ENCODE data around the gene SVOPL. TPM values are rescaled to one million over a fixed set of nuclear protein-coding genes. Genes with fewer than 3 reads are reported as not detected.
"Not testable (repeated sequence)": the region's sequence is repeated elsewhere in the genome, so short reads cannot be mapped to it uniquely, and the experiment has no call there.

Gene SVOPL
- total RNA-seq, 1 experiment from 2014 or later = not detected

DNA sequence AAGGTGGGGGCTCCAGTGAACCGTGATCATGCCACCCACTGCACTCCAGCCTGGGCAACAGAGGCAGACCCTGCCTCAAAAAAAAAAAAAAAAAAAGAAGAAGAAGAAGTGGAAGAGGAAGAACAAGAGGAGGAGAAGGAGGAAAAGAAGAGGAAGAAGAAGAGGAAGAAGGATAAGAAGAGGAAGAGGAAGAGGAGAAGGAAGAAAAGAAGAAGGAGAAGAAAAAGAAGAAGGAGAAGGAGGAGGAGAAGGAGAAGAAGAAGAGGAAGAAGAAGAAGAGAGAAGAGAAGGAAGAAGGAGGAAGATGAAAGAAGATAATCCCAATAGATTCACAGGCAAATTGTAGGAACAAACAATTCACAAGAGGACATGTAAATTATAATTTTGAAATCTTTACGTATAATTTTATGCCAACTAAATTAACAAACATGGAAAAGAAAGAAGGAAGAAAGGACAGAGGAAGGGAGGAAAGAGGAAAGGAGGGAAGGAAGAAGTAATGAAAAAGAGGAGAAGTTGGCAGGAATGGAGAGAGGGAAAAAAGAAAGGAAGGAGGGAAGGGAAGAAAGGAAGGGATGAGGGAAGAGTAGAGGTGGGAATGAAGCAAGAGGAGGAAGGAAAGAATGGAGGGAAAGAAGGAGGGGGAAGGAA is 3.5 kb downstream of the SVOPL start:
- H3K4me1 ChIP-seq (ENCODE audit: control insufficient read depth in 1 of 2, insufficient read depth in 2 of 2, low read length in 2 of 2) = no peaks in the 10 kb centered on the region
- no peak overlapping the region for H3K4me2 ChIP-seq (ENCODE audit: low read length)
- no peaks in the 10 kb centered on the region for H3K9me3 ChIP-seq (ENCODE audit: control insufficient read depth in 1 of 2, insufficient read depth in 1 of 2, low read depth in 1 of 2, low read length in 2 of 2)
- no TSS peak for BruUV-seq (replicated peaks)
- ATAC-seq (no peak), DNase-seq (ENCODE audit: low read depth, low spot score) (no peak)
- H3K79me2 ChIP-seq (ENCODE audit: insufficient read depth, low read length) = no peaks in the 10 kb centered on the region
- H2AFZ ChIP-seq (ENCODE audit: low read depth, low read length, poor library complexity, severe bottlenecking) = no peak overlapping the region
- H4K20me1 ChIP-seq (ENCODE audit: insufficient read depth) = no peaks in the 10 kb centered on the region
- intact Hi-C loops (cut with micrococcal nuclease) = no loop called here
- H3K27me3 ChIP-seq (ENCODE audit: insufficient read depth, low read length) = 0 out of 2 replicates have a peak, but pooled peaks cover 6% of the 10 kb centered on the region
- RAD21 ChIA-PET (ENCODE audit: low non-redundant PET in 1 of 2, low total read pairs in 2 of 2, uncharacterized antibody in 2 of 2, unreplicated experiment in 2 of 2) = no interaction called here
- CTCF ChIA-PET = no interaction called here
- no peak overlapping the region for H3K9ac ChIP-seq (ENCODE audit: low read length)
- TF ChIP-seq CBX3 (IDR thresholded peaks at IDR 0.05; ENCODE audit: low read depth) (no peak), RAD21 (IDR thresholded peaks at IDR 0.05; ENCODE audit: low read depth) (no peak), FOSL1 (IDR thresholded peaks at IDR 0.05; ENCODE audit: low read depth) (no peak), YY1 (IDR thresholded peaks at IDR 0.05; ENCODE audit: extremely low read depth, insufficient replicate concordance, low read depth, low read length) (no peak), SRF (IDR thresholded peaks at IDR 0.05; ENCODE audit: low read depth) (no peak), SP1 (IDR thresholded peaks at IDR 0.05; ENCODE audit: low read depth) (no peak), POLR2AphosphoS5 (IDR thresholded peaks at IDR 0.05; ENCODE audit: low read depth, low read length) (no peak)
- TF ChIP-seq, protein P1, sequence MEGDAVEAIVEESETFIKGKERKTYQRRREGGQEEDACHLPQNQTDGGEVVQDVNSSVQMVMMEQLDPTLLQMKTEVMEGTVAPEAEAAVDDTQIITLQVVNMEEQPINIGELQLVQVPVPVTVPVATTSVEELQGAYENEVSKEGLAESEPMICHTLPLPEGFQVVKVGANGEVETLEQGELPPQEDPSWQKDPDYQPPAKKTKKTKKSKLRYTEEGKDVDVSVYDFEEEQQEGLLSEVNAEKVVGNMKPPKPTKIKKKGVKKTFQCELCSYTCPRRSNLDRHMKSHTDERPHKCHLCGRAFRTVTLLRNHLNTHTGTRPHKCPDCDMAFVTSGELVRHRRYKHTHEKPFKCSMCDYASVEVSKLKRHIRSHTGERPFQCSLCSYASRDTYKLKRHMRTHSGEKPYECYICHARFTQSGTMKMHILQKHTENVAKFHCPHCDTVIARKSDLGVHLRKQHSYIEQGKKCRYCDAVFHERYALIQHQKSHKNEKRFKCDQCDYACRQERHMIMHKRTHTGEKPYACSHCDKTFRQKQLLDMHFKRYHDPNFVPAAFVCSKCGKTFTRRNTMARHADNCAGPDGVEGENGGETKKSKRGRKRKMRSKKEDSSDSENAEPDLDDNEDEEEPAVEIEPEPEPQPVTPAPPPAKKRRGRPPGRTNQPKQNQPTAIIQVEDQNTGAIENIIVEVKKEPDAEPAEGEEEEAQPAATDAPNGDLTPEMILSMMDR (IDR thresholded peaks at IDR 0.05 in 2 of 3, conservative IDR thresholded peaks at IDR 0.05 in 1 of 3; ENCODE audit: borderline replicate concordance in 1 of 3, insufficient read depth in 1 of 3, low read depth in 2 of 3, low read length in 2 of 3) = no peak
- TF ChIP-seq, protein P2, sequence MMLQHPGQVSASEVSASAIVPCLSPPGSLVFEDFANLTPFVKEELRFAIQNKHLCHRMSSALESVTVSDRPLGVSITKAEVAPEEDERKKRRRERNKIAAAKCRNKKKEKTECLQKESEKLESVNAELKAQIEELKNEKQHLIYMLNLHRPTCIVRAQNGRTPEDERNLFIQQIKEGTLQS (IDR thresholded peaks at IDR 0.05) = no peak
- TF ChIP-seq, protein P3, sequence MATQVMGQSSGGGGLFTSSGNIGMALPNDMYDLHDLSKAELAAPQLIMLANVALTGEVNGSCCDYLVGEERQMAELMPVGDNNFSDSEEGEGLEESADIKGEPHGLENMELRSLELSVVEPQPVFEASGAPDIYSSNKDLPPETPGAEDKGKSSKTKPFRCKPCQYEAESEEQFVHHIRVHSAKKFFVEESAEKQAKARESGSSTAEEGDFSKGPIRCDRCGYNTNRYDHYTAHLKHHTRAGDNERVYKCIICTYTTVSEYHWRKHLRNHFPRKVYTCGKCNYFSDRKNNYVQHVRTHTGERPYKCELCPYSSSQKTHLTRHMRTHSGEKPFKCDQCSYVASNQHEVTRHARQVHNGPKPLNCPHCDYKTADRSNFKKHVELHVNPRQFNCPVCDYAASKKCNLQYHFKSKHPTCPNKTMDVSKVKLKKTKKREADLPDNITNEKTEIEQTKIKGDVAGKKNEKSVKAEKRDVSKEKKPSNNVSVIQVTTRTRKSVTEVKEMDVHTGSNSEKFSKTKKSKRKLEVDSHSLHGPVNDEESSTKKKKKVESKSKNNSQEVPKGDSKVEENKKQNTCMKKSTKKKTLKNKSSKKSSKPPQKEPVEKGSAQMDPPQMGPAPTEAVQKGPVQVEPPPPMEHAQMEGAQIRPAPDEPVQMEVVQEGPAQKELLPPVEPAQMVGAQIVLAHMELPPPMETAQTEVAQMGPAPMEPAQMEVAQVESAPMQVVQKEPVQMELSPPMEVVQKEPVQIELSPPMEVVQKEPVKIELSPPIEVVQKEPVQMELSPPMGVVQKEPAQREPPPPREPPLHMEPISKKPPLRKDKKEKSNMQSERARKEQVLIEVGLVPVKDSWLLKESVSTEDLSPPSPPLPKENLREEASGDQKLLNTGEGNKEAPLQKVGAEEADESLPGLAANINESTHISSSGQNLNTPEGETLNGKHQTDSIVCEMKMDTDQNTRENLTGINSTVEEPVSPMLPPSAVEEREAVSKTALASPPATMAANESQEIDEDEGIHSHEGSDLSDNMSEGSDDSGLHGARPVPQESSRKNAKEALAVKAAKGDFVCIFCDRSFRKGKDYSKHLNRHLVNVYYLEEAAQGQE (IDR thresholded peaks at IDR 0.05; ENCODE audit: low read depth) = no peak
- TF ChIP-seq, protein P4, sequence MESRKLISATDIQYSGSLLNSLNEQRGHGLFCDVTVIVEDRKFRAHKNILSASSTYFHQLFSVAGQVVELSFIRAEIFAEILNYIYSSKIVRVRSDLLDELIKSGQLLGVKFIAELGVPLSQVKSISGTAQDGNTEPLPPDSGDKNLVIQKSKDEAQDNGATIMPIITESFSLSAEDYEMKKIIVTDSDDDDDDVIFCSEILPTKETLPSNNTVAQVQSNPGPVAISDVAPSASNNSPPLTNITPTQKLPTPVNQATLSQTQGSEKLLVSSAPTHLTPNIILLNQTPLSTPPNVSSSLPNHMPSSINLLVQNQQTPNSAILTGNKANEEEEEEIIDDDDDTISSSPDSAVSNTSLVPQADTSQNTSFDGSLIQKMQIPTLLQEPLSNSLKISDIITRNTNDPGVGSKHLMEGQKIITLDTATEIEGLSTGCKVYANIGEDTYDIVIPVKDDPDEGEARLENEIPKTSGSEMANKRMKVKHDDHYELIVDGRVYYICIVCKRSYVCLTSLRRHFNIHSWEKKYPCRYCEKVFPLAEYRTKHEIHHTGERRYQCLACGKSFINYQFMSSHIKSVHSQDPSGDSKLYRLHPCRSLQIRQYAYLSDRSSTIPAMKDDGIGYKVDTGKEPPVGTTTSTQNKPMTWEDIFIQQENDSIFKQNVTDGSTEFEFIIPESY (IDR thresholded peaks at IDR 0.05; ENCODE audit: extremely low read depth, insufficient replicate concordance, low read length) = no peak
- H3K4me3 ChIP-seq (replicated peaks in 1 of 2; ENCODE audit: low read depth in 1 of 2, low read length in 2 of 2) = no peak overlapping the region
- H3K36me3 ChIP-seq (ENCODE audit: control insufficient read depth in 1 of 2, insufficient read depth in 2 of 2, low read length in 2 of 2) = no peaks in the 10 kb centered on the region
- POLR2A ChIA-PET = no interaction called here
- H3K9me2 ChIP-seq (ENCODE audit: insufficient read depth) = no peaks in the 10 kb centered on the region
- no peak overlapping the region for H3K27ac ChIP-seq (ENCODE audit: low read depth, low read length)

DNA sequence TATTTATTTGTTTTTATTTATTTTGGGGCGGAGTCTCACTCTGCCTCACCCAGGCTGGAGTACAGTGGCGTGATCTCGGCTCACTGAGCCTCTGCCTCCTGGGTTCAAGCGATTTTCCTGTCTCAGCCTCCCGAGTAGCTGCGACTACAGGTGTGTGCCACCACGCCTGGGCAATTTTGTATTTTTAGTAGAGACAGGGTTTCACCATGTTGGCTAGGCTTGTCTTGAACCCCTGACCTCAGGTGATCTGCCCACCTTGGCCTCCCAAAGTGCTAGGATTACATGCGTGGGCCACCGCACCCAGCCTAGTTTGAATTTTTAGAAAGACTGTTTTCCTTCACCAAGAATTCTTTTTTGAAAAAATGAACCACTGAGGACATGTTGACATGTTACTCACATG is 5.4 kb downstream of the SVOPL start:
- H3K27ac ChIP-seq (ENCODE audit: low read depth, low read length); H3K79me2 ChIP-seq (ENCODE audit: insufficient read depth, low read length); POLR2A ChIA-PET; BruUV-seq (replicated peaks); H3K9me2 ChIP-seq (ENCODE audit: insufficient read depth); CTCF ChIA-PET; intact Hi-C loops (cut with micrococcal nuclease); H4K20me1 ChIP-seq (ENCODE audit: insufficient read depth); DNase-seq (ENCODE audit: low read depth, low spot score); H3K9ac ChIP-seq (ENCODE audit: low read length); H3K36me3 ChIP-seq (ENCODE audit: control insufficient read depth in 1 of 2, insufficient read depth in 2 of 2, low read length in 2 of 2); H3K27me3 ChIP-seq (ENCODE audit: insufficient read depth, low read length); ATAC-seq; H3K9me3 ChIP-seq (ENCODE audit: control insufficient read depth in 1 of 2, insufficient read depth in 1 of 2, low read depth in 1 of 2, low read length in 2 of 2); RAD21 ChIA-PET (ENCODE audit: low non-redundant PET in 1 of 2, low total read pairs in 2 of 2, uncharacterized antibody in 2 of 2, unreplicated experiment in 2 of 2); H2AFZ ChIP-seq (ENCODE audit: low read depth, low read length, poor library complexity, severe bottlenecking); H3K4me3 ChIP-seq (replicated peaks in 1 of 2; ENCODE audit: low read depth in 1 of 2, low read length in 2 of 2); H3K4me2 ChIP-seq (ENCODE audit: low read length); H3K4me1 ChIP-seq (ENCODE audit: control insufficient read depth in 1 of 2, insufficient read depth in 2 of 2, low read length in 2 of 2): not testable (repeated sequence)

All from HCT116 (cell line).